ENCODE results near the gene GABRB2. TPM values are rescaled to one million over a fixed set of nuclear protein-coding genes. Genes with fewer than 3 reads are reported as not detected.

GABRB2 gene
- total RNA-seq, 4 donors from 2014 or later = 0.61 to 10.1 TPM; not detected in 2

DNA sequence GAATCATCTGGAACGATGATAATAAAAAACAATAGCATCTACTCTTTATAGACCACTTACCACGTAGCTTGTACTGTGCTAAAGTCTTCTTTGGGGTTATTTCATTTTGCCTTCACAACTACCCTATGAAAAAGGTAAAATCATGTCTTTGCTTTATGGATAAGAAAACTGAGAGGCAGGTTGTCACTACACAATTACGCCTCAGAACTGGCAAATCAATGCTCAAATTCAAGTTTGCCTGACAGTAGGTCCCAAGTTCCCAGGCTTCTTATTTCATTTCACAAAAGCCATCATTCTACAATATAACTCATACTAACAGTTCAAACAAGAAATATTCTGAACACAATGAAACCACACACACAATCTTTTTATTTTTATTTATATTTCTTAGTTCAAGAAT, 258.5 kb downstream of the GABRB2 start:
- no peak for DNase-seq
- Histone ChIP-seq H3K4me3 (no peak overlapping the region), H3K27me3 (no peaks in the 10 kb centered on the region), H3K27ac (no peak overlapping the region), H3K9me3 (no peaks in the 10 kb centered on the region), H3K36me3 (no peaks in the 10 kb centered on the region), H3K4me1 (no peaks in the 10 kb centered on the region)
- TF ChIP-seq, protein P1, sequence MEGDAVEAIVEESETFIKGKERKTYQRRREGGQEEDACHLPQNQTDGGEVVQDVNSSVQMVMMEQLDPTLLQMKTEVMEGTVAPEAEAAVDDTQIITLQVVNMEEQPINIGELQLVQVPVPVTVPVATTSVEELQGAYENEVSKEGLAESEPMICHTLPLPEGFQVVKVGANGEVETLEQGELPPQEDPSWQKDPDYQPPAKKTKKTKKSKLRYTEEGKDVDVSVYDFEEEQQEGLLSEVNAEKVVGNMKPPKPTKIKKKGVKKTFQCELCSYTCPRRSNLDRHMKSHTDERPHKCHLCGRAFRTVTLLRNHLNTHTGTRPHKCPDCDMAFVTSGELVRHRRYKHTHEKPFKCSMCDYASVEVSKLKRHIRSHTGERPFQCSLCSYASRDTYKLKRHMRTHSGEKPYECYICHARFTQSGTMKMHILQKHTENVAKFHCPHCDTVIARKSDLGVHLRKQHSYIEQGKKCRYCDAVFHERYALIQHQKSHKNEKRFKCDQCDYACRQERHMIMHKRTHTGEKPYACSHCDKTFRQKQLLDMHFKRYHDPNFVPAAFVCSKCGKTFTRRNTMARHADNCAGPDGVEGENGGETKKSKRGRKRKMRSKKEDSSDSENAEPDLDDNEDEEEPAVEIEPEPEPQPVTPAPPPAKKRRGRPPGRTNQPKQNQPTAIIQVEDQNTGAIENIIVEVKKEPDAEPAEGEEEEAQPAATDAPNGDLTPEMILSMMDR (IDR thresholded peaks at IDR 0.05) = no peak
- no peak for TF ChIP-seq POLR2A (IDR thresholded peaks at IDR 0.05)
- intact Hi-C loops (cut with DNase I; ENCODE audit: low total_unique reads) = no loop called here

DNA sequence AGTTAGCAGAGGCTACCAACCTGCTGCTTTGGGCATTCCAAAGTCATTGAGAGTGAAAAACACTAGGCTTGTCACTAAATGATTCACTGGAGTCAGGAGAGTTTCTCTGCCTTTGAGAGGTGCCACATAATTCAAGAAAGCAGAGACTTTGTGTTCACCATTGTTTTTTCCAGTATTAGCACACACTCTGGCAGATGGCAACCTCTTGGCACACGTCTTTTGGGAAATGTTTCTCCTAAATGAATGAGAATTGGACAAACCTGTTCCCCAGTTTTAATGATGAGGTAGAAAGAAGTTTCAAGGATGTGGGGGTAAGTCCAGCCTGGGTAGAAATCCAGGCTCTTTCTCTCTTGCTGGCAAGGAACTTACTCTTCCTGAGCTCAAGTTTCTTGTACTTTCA, 259.1 kb downstream of the GABRB2 start:
- Histone ChIP-seq H3K36me3 (no peaks in the 10 kb centered on the region), H3K9me3 (no peaks in the 10 kb centered on the region), H3K27me3 (no peaks in the 10 kb centered on the region), H3K4me3 (no peak overlapping the region), H3K4me1 (no peaks in the 10 kb centered on the region), H3K27ac (no peak overlapping the region)
- TF ChIP-seq POLR2A (IDR thresholded peaks at IDR 0.05) = no peak
- TF ChIP-seq, protein P1 (IDR thresholded peaks at IDR 0.05) = no peak
- no peak for DNase-seq
- intact Hi-C loops (cut with DNase I; ENCODE audit: low total_unique reads) = no loop called here

DNA sequence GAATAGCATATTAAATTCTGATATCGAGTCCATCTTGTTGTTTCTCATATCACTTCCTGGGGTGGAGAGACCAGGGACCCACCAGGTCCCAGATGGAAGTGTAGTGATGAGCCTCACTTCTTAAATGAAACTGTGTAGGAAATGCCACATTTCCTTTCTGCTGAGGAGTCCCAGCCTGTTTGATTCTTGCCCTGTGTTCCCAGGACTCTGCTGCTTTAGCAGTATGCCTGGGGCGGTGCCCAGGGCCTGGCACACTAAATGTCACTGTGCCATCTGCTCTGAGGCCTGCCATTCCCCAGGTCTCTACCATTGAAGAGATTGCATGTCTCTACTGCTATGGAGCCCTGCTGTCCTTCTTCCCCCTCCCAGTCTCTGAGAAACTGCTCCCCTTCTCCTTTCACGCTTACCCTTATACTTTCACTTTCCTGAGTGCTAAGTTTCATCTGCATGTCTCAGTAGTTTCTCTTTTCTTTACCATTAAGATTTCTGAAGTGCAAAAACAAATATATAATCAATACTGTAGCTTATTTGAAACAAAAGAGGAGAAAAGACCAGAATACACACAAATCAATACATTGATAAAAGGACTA, 260.4 kb downstream of the GABRB2 start:
- intact Hi-C loops (cut with DNase I; ENCODE audit: low total_unique reads) = no loop called here
- H3K4me3 ChIP-seq = no peak overlapping the region
- no peak overlapping the region for H3K27ac ChIP-seq
- no peaks in the 10 kb centered on the region for H3K27me3 ChIP-seq
- no peaks in the 10 kb centered on the region for H3K4me1 ChIP-seq
- TF ChIP-seq, protein P1 (IDR thresholded peaks at IDR 0.05) = no peak
- no peak for TF ChIP-seq POLR2A (IDR thresholded peaks at IDR 0.05)
- no peaks in the 10 kb centered on the region for H3K9me3 ChIP-seq
- H3K36me3 ChIP-seq = no peaks in the 10 kb centered on the region
- DNase-seq = no peak

DNA sequence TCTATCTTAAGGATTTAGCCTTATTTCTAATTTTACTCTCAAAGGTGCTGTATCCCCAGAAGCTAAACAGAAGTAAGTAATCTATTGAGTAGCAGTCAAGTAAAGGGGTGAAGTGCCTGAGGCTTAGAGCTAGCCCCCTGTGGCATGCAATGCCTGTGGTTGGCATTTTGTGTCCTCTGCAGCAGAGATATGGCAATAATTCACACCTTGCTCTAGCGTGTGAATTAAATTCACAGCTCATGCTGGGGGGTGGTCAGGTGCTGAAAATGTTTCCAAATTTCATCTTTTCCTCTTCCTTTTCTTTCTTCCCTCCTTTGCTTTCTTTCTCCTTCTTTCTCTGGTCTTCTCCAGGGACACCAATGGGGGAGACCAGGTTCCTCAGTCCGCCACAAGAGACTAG, 262.1 kb downstream of the GABRB2 start:
- H3K27ac ChIP-seq = no peak overlapping the region
- H3K4me3 ChIP-seq = no peak overlapping the region
- H3K4me1 ChIP-seq = no peaks in the 10 kb centered on the region
- H3K9me3 ChIP-seq = no peaks in the 10 kb centered on the region
- TF ChIP-seq, protein P1 (IDR thresholded peaks at IDR 0.05) = no peak
- no peak for TF ChIP-seq POLR2A (IDR thresholded peaks at IDR 0.05)
- no peak for DNase-seq
- no peaks in the 10 kb centered on the region for H3K27me3 ChIP-seq
- intact Hi-C loops (cut with DNase I; ENCODE audit: low total_unique reads) = no loop called here
- H3K36me3 ChIP-seq = no peaks in the 10 kb centered on the region

DNA sequence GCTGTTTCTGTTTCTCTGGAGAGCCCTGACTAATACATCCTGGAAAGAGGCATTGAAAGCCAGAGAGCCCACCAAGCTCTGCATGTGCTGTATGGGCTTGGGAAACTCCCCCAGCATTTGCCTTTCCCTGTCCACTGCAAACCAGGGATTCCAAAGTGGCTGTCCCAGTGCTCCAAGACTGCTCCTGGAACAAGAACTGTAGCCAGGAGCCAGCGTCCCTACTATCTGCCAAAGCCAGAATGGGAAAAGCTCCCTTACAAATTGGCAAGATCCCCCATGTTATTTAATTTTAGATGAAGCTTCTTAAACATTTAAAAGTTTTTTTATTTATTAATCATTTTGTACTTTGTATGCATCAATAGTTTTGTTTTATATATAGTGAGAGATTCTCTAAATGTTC, 263.2 kb downstream of the GABRB2 start:
- no peak for TF ChIP-seq POLR2A (IDR thresholded peaks at IDR 0.05)
- TF ChIP-seq, protein P1 (IDR thresholded peaks at IDR 0.05) = no peak
- intact Hi-C loops (cut with DNase I; ENCODE audit: low total_unique reads) = no loop called here
- Histone ChIP-seq H3K27me3 (no peaks in the 10 kb centered on the region), H3K9me3 (no peaks in the 10 kb centered on the region), H3K36me3 (no peaks in the 10 kb centered on the region), H3K27ac (no peak overlapping the region), H3K4me1 (no peaks in the 10 kb centered on the region), H3K4me3 (no peak overlapping the region)
- DNase-seq = no peak

All from uterus (tissue), 4 donors.